Activated T-cell treated with anti-CD3 and anti-CD28 coated beads, Interleukin-2, amount 50 U/mL, for 24 hours (primary cell): ENCODE measurements around the gene DNAH17.

Experiments used
- DNase-seq: peaks from one replicate; pipeline ENCODE4 v3.0.0-alpha.2; 2020
- H3K27ac Mint-ChIP-seq: 2 replicates; pipeline ENCODE4 v1.8.0; 2020; ENCODE audit warnings: mild to moderate bottlenecking, mixed read lengths
- H3K27me3 Mint-ChIP-seq: 2 replicates; pipeline ENCODE4 v1.8.0; 2020; ENCODE audit warnings: mixed read lengths
- H3K36me3 Mint-ChIP-seq: 2 replicates; pipeline ENCODE4 v1.8.0; 2020; ENCODE audit warnings: low read depth, mixed read lengths
- H3K4me1 Mint-ChIP-seq: 2 replicates; pipeline ENCODE4 v1.8.0; 2020; ENCODE audit warnings: low read depth, mixed read lengths
- H3K4me3 Mint-ChIP-seq: 2 replicates; pipeline ENCODE4 v1.8.0; 2020; ENCODE audit warnings: mild to moderate bottlenecking, moderate library complexity, mixed read lengths
- H3K9me3 Mint-ChIP-seq: 2 replicates; pipeline ENCODE4 v1.8.0; 2020; ENCODE audit warnings: mixed read lengths

The DNAH17 gene

GRCh38 chr17:78595135-78595810, 18.1 kb upstream of the DNAH17 start:
- Mint-ChIP-seq H3K4me1 (peaks cover 11% of the 10 kb centered on the region), H3K9me3 (no peaks in the 10 kb centered on the region), H3K27ac (no peak overlapping the region), H3K4me3 (no peak overlapping the region), H3K27me3 (peaks cover 3% of the 10 kb centered on the region), H3K36me3 (no peaks in the 10 kb centered on the region)
- no peak for DNase-seq

GRCh38 chr17:78592991-78593329, 15.8 kb upstream of the DNAH17 start:
- Mint-ChIP-seq H3K27ac (no peak overlapping the region), H3K27me3 (peaks cover 3% of the 10 kb centered on the region), H3K36me3 (no peaks in the 10 kb centered on the region), H3K4me1 (peaks cover 11% of the 10 kb centered on the region), H3K4me3 (no peak overlapping the region), H3K9me3 (no peaks in the 10 kb centered on the region)
- no peak for DNase-seq

GRCh38 chr17:78591263-78591671, 14.1 kb upstream of the DNAH17 start:
- no peaks in the 10 kb centered on the region for H3K36me3 Mint-ChIP-seq
- H3K4me3 Mint-ChIP-seq: no peak overlapping the region
- H3K9me3 Mint-ChIP-seq: no peaks in the 10 kb centered on the region
- H3K27ac Mint-ChIP-seq: no peak overlapping the region
- no peak for DNase-seq
- peaks cover 3% of the 10 kb centered on the region for H3K27me3 Mint-ChIP-seq
- H3K4me1 Mint-ChIP-seq: peaks cover 7% of the 10 kb centered on the region

GRCh38 chr17:78589885-78590284, 12.7 kb upstream of the DNAH17 start:
- no peak for DNase-seq
- no peaks in the 10 kb centered on the region for H3K9me3 Mint-ChIP-seq
- no peaks in the 10 kb centered on the region for H3K36me3 Mint-ChIP-seq
- H3K27me3 Mint-ChIP-seq: peaks cover 3% of the 10 kb centered on the region
- H3K4me3 Mint-ChIP-seq: no peak overlapping the region
- peaks cover 7% of the 10 kb centered on the region for H3K4me1 Mint-ChIP-seq
- H3K27ac Mint-ChIP-seq: no peak overlapping the region

- no peak overlapping the region for H3K27ac Mint-ChIP-seq
Observed at GRCh38 chr17:78589031-78589675, 12.0 kb upstream of the DNAH17 start.

GRCh38 chr17:78588258-78589030, 11.2 kb upstream of the DNAH17 start:
- no peak overlapping the region for H3K4me3 Mint-ChIP-seq
- H3K27me3 Mint-ChIP-seq: peaks cover 3% of the 10 kb centered on the region
- H3K9me3 Mint-ChIP-seq: no peaks in the 10 kb centered on the region
- peaks cover 7% of the 10 kb centered on the region for H3K4me1 Mint-ChIP-seq
- H3K27ac Mint-ChIP-seq: no peak overlapping the region
- no peaks in the 10 kb centered on the region for H3K36me3 Mint-ChIP-seq
- DNase-seq: no peak

More at GRCh38 chr17:78589031-78589675, 12.0 kb upstream of the DNAH17 start:
- DNase-seq: no peak
- H3K4me1 Mint-ChIP-seq: peaks cover 7% of the 10 kb centered on the region
- H3K9me3 Mint-ChIP-seq: no peaks in the 10 kb centered on the region
- H3K27me3 Mint-ChIP-seq: peaks cover 3% of the 10 kb centered on the region
- H3K4me3 Mint-ChIP-seq: no peak overlapping the region
- H3K36me3 Mint-ChIP-seq: no peaks in the 10 kb centered on the region

- Mint-ChIP-seq H3K36me3 (no peaks in the 10 kb centered on the region), H3K4me3 (no peak overlapping the region), H3K9me3 (no peaks in the 10 kb centered on the region), H3K27me3 (no peaks in the 10 kb centered on the region), H3K27ac (no peak overlapping the region), H3K4me1 (no peaks in the 10 kb centered on the region)
- DNase-seq: no peak
Observed at GRCh38 chr17:78585006-78585630, 7.9 kb upstream of the DNAH17 start.

GRCh38 chr17:78583091-78583490, 5.9 kb upstream of the DNAH17 start:
- Mint-ChIP-seq H3K9me3 (no peaks in the 10 kb centered on the region), H3K36me3 (no peaks in the 10 kb centered on the region), H3K27me3 (no peaks in the 10 kb centered on the region), H3K4me3 (no peak overlapping the region), H3K4me1 (no peaks in the 10 kb centered on the region), H3K27ac (no peak overlapping the region)
- DNase-seq: no peak

- DNase-seq: no peak
- Mint-ChIP-seq H3K4me1 (no peaks in the 10 kb centered on the region), H3K27ac (no peak overlapping the region), H3K9me3 (no peaks in the 10 kb centered on the region), H3K27me3 (no peaks in the 10 kb centered on the region), H3K4me3 (no peak overlapping the region), H3K36me3 (no peaks in the 10 kb centered on the region)
Observed at GRCh38 chr17:78581304-78581703, 4.1 kb upstream of the DNAH17 start.

GRCh38 chr17:78580277-78580804, 3.1 kb upstream of the DNAH17 start:
- no peak overlapping the region for H3K4me3 Mint-ChIP-seq
- H3K4me1 Mint-ChIP-seq: no peaks in the 10 kb centered on the region
- no peaks in the 10 kb centered on the region for H3K27me3 Mint-ChIP-seq
- H3K27ac Mint-ChIP-seq: no peak overlapping the region
- H3K36me3 Mint-ChIP-seq: no peaks in the 10 kb centered on the region
- DNase-seq: no peak
- no peaks in the 10 kb centered on the region for H3K9me3 Mint-ChIP-seq

- no peaks in the 10 kb centered on the region for H3K27me3 Mint-ChIP-seq
- H3K4me1 Mint-ChIP-seq: no peaks in the 10 kb centered on the region
- no peak overlapping the region for H3K27ac Mint-ChIP-seq
- H3K36me3 Mint-ChIP-seq: no peaks in the 10 kb centered on the region
- no peaks in the 10 kb centered on the region for H3K9me3 Mint-ChIP-seq
- no peak overlapping the region for H3K4me3 Mint-ChIP-seq
- no peak for DNase-seq
Observed at GRCh38 chr17:78576389-78577112, 645 bp downstream of the DNAH17 start.

- Mint-ChIP-seq H3K4me3 (no peak overlapping the region), H3K27me3 (no peaks in the 10 kb centered on the region), H3K9me3 (no peaks in the 10 kb centered on the region), H3K27ac (no peak overlapping the region), H3K36me3 (no peaks in the 10 kb centered on the region), H3K4me1 (no peaks in the 10 kb centered on the region)
- DNase-seq: no peak
Observed at GRCh38 chr17:78575899-78576298, 1.3 kb downstream of the DNAH17 start.

- no peaks in the 10 kb centered on the region for H3K36me3 Mint-ChIP-seq
- H3K27ac Mint-ChIP-seq: no peak overlapping the region
- H3K27me3 Mint-ChIP-seq: no peaks in the 10 kb centered on the region
- no peaks in the 10 kb centered on the region for H3K9me3 Mint-ChIP-seq
- no peak for DNase-seq
- H3K4me1 Mint-ChIP-seq: no peaks in the 10 kb centered on the region
- no peak overlapping the region for H3K4me3 Mint-ChIP-seq
Observed at GRCh38 chr17:78575340-78575739, 1.9 kb downstream of the DNAH17 start.

GRCh38 chr17:78573955-78574354, 3.2 kb downstream of the DNAH17 start:
- DNase-seq: no peak
- Mint-ChIP-seq H3K27ac (no peak overlapping the region), H3K27me3 (no peaks in the 10 kb centered on the region), H3K4me1 (no peaks in the 10 kb centered on the region), H3K36me3 (no peaks in the 10 kb centered on the region), H3K9me3 (no peaks in the 10 kb centered on the region), H3K4me3 (no peak overlapping the region)
